Endothelial cell of hepatic sinusoid (primary cell): ENCODE measurements around the gene REM1.
"Not testable (repeated sequence)": the region's sequence is repeated elsewhere in the genome, so short reads cannot be mapped to it uniquely, and the experiment has no call there.

ENCODE experiments used
- in situ Hi-C: cut with HindIII; loops from 2 replicates; pipeline ENCODE4 v1.10.0; 2017; ENCODE audit warnings: low sequenced_read_pairs

Gene REM1

DNA sequence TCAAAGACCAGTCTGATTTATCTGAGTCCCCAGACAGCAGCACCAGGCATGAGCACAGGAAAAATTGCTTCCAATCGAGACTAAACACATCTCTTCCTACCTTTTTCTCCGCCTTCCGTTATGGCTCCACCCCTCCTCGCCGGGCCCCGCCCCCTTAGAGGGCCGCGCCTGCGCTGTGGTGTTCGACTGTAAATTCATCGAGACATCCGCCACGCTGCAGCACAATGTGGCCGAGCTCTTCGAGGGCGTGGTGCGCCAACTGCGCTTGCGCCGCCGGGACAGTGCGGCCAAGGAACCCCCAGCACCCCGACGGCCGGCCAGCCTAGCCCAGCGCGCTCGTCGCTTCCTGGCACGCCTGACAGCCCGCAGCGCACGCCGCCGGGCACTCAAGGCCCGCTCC, 8.9 kb downstream of the REM1 start:
- in situ Hi-C loops, result no loop called here

- in situ Hi-C loops, result no loop called here
Observed at GRCh38 chr20:31485450-31486339, 10.6 kb downstream of the REM1 start.

DNA sequence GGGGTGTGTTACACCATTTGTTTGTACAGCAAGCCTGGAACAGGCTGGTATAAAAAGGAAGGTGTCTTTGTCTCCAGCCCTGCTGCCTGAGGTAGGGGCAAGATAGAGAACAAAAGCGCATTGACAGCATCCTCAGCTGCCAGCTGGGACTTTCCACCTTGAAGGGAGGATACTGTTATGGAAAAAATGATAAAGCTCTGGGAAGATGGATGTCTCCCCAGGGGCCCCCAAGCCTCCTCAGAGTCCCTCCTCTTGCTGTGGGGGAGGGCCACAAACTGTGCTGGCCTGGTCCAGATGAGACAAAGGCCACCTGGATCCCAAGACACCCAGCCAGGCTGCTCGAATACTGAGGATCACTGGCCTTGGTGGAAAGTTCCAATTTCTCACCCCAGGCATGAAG, 13.0 kb downstream of the REM1 start:
- in situ Hi-C loops, result no loop called here

- in situ Hi-C loops, result no loop called here
Observed at GRCh38 chr20:31489152-31489551, 14.1 kb downstream of the REM1 start.

DNA sequence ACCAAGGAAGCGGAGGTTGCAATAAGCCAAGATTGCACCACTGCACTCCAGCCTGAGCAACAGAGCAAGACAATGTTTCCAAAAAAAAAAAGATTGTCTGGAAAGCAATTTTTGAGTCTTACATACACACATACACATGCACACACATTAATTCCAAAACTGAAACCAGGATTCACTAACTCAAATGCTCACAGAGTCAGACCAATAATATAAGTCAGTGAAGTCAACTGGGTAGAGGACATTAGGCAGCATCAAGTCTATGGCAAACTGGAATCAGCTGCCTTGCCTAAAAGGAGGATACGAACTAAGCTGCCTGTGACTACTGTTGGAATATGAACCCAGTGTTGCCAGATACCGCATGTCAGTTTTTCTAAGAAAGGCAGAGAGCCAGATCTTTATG, 15.7 kb downstream of the REM1 start:
- in situ Hi-C loops, result no loop called here

DNA sequence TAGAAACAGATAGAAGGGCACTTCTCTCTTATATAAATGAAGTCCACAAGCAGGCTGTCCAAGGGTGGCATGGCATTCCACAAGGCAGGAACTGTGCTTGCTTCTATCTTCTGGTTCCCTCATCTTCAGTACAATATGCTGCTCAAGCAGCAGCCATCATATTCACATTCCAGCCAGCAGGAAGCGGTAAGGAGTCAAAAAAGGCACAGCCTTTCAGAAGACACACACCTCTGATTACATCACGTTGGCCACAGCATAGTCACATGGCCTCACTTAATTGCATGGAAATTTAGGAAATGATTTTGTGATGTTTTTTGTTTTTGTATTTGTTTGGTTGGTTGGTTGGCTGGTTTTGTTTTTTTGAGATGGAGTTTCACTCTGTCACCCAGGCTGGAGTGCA, 19.0 kb downstream of the REM1 start:
- in situ Hi-C loops, result no loop called here

DNA sequence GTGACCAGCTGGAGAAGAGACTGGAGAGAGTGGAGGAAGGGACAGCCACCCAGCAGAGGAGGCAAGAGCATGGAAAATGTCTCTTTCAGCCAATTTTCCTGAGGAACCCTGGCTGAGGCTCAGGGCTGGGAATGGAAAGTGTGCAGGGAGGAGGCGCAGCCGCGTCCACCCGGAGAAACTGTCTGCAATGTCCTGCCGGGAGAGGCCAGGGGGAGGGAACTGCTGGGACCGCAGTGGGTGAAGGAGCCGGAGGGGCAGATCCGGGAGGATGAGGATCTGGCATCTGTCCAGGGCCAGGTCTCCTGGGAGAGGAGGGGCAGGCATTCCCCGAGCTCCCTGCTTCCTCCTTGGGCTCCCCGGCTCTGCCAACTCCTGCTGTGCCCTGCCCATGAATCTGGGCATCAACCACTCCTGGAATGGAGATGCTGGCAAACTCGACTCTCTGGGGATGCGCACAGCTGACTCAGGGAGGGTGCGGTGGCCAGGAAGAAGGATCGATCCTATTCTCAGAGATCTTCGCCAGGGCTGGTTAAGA, 21.7 kb downstream of the REM1 start:
- in situ Hi-C loops, result loop anchor here (5.0 kb wide), 1 partner anchor 75 kb away; no protein-coding TSS in a partner anchor

- in situ Hi-C loops, result loop anchor here (5.0 kb wide), 1 partner anchor 76 kb away; no protein-coding TSS in a partner anchor
Observed at GRCh38 chr20:31497838-31498540, 22.9 kb downstream of the REM1 start.

DNA sequence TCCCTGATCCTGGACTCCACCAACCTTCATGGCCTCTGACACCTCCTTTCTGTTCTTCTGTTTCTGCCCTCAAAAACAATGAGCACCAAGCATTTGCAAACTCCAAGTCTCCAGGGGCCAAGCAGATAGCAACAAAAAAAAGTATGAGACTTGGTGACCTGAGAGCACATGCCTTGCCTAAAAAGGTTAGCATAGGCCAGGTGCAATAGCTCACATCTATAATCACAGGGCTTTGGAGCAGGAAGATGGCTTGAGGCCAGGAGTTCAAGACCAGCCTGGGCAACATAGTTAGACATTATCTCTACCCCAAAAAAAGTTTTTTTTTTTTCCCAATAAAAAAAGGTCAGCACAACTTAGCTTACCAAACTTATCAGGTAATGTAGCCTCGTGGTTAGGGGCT, 25.4 kb downstream of the REM1 start:
- in situ Hi-C loops, result no loop called here

DNA sequence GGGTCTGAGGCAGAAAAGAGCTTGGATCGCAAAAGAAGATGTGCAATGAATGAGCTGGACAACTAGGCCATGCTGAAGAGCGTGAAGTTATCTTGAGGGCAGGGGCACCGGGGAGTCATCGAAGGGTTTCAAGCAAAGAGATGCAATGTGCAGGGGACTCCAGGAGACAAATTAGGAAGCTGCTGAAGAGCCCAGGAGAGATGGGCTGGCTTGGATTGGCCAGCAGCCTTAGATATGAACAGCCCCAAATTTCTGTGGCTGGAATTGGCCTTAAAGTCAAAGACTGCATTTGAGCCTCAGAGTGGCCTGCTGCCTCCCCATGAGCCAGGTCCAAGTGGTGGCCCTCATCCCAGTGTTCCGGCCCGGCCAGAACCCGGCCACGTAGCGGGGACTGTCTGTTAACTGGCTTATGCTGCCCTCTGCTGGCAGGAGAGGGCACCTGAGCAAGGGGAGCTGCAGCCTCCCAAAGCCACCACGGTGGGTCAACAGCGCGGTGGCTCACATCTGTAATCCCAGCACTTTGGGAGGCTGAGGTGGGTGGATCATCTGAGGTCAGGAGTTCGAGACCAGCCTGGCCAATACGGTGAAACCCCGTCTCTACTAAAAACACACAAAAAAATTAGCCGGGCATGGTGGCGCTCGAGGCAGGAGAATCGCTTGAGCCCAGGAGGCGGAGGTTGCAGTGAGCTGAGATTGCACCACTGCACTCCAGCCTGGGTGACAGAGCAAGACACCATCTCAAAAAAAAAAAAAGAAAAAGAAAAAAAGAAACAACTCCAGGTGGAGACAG, 28.0 kb downstream of the REM1 start:
- in situ Hi-C loops, result not testable (repeated sequence)

DNA sequence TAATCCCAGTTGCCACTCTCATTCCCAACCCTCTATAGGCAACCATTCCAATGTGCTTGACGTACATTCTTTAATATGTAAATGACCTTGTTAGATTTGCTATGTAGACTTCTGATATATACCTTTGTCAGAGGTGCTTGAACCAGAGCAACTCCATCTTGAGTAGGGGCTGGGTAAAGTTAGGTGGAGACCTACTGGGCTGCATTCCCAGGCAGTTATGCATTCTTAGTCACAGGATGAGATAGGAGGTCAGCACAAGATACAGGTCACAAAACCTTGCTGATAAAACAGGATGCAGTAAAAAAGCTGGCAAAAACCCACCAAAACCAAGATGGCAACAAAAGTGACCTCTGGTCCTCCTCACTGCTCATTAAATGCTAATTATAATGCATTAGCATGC, 30.8 kb downstream of the REM1 start:
- in situ Hi-C loops, result no loop called here

GRCh38 chr20:31508517-31509244, 33.6 kb downstream of the REM1 start:
- in situ Hi-C loops, result no loop called here

DNA sequence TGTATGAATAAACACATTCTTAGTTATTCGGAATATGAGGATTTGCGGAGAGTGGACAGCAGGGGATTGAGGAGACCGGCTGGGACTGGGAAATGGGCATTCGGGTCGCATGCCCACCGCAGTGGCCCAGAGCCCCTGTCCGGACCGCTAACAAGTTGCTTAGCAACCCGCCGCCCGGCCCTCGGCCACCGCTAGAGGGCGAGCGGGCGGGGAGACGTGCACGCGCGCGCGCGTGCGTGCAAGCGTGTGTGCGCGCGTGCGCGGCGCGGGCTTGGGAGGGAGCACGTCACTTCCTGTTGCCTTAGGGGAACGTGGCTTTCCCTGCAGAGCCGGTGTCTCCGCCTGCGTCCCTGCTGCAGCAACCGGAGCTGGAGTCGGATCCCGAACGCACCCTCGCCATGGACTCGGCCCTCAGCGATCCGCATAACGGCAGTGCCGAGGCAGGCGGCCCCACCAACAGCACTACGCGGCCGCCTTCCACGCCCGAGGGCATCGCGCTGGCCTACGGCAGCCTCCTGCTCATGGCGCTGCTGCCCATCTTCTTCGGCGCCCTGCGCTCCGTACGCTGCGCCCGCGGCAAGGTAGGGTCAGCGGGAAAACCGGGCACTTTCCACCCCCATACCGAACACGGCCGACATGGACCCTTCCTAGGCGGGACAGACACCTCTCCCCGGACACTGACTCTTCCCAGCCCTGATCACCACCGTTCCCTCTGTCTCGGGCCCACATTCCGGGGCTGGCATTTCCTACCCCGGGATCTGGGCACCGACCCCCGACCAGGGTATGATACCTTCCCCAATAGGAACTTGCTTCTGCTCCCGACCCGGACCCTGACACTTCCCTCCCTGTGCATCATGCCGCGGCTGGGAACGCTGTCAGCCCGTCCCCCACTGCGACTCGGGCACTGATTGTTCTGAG, 39.3 kb downstream of the REM1 start, which contains the start of gene HM13:
Gene HM13 (plus strand): TSS at position 289 of the 918 bp plus-strand sequence. CDS start 110 bp downstream, at position 399.
- in situ Hi-C loops, result loop anchor here (10.0 kb wide), 1 partner anchor 50 kb away; no protein-coding TSS in a partner anchor

DNA sequence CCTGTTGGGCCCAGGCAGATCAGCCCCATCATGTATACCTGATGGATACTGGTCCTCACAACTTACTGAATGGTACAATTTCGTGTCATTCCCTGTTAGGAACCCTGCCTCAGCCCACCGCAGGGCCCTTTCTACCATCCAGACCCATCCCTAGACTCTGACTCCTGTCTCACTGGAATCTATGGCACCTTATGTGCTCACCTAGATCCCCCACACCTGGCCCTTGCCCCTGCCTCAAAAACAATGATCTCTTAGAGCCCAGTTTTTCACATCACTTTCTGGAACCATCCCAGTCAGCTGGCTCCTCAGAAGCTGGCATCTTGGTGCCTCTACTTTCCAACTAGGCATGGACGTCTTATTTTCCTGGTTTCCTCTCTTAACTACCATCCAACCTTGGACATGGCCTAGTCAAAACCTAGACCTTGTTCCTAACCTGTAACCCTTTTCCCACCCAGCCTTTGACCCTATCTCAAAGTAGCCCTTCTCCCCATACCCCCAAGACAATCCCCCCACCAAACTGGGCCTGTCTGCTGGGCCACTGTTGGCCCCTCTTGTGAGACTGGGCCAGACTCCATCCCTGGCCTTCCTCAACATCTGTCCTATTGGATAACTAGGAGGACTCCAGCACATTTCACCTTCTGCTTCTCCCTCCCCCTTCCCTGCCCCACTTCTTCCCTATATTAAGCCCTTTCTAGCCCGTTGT, 40.1 kb downstream of the REM1 start:
- in situ Hi-C loops, result loop anchor here (10.0 kb wide), 1 partner anchor 50 kb away; no protein-coding TSS in a partner anchor

DNA sequence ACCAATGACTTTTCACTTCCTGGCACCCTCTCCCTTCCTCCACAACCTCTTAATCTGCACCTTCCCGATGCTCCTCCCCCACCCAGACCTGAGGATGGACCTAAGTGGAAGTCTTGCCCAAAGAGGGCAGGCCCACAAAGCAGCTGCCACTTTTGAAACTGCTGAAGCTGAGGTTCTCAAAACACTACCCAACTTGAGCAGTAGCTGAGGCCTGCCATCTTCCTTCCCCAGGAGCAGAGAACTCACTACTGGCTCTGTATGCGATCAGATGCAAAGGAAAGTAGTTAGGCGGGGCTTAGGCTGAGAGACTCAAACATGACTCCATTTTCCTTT, 40.7 kb downstream of the REM1 start:
- in situ Hi-C loops, result loop anchor here (10.0 kb wide), 1 partner anchor 51 kb away; no protein-coding TSS in a partner anchor

- in situ Hi-C loops, result loop anchor here (10.0 kb wide), 1 partner anchor 51 kb away; no protein-coding TSS in a partner anchor
Observed at GRCh38 chr20:31516166-31516565, 41.1 kb downstream of the REM1 start.

GRCh38 chr20:31516651-31517050, 41.6 kb downstream of the REM1 start:
- in situ Hi-C loops, result loop anchor here (10.0 kb wide), 1 partner anchor 52 kb away; no protein-coding TSS in a partner anchor

DNA sequence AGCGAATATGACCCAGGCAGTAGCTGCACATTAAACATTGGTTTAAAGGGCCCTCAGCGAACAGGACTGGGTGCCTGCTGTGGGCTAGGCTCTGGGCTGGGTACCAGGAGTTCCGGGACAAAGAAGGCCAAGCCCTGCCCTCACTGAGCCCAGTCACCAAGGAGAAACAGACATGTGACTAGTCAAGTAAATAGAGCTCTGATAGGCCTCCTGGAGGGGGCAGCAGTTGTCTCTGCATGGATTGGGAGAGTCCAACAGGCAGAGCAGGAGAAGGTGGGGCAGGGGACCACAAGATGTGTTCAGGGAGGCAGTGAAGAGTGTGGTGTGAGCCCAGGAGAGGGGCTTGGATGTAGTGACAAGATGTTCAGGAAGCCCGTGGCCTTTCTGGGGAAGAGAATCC, 42.3 kb downstream of the REM1 start:
- in situ Hi-C loops, result loop anchor here (10.0 kb wide), 1 partner anchor 53 kb away; no protein-coding TSS in a partner anchor
